Suprapubic skin (tissue), 3 donors: ENCODE measurements around the gene CDK1.
A peak's percentile ranks its signal among the peaks of the same experiment; 100 is the strongest.

Source experiments
- EP300 ChIP-seq: sonication (generic); formaldehyde crosslinking; IDR thresholded peaks from one replicate; pipeline ENCODE4 v1.6.1; 2017; ENCODE audit warnings: antibody characterized with exemption
- TF ChIP-seq, protein P1 (sequence below), 2 donors: fragments of 200-600 bp in 1 of 2; fragments of 450-650 bp in 1 of 2; sonication (generic) in 1 of 2; IDR thresholded peaks; one replicate each; pipeline ENCODE4 v1.5.1; 2016 to 2019; ENCODE audit warnings: antibody characterized with exemption in 2 of 2, mild to moderate bottlenecking in 1 of 2, moderate library complexity in 1 of 2

DNA sequence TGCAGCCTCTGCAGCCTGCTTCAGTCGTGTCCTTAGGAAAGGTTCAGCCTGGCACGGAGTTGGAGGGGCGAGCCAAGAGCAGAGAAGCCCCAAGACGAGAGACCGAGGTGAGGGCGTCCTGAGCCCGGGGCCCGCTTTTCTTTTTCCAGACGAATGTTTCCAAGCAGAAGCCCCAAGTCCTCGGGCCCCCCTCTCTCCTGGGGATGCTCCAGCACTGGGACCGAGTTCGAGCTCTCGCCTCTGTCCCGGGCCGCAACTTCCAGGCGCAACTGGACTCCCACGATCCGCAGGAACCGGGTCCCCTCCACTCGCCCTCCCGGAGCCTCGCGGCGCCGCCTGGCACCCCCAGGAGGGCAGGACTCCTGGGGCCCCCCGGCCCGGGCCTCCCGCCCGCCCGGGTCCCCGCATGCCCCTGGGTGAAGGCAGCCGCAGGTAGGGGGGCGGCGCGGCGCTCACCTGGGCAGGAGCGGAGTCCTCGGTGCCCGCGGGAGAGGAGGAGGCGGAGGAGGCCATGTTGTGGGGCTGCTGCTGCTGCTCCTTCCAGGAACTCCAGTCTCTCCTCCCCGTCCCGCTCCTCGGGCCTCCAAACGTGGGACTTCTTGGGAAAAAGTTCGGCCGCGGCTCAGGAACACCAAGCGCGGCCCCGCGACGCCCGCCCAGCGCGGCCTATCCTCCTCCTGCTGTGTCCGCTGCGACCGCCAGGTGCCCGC, 45.3 kb upstream of the CDK1 start:
- TF ChIP-seq, protein P1, sequence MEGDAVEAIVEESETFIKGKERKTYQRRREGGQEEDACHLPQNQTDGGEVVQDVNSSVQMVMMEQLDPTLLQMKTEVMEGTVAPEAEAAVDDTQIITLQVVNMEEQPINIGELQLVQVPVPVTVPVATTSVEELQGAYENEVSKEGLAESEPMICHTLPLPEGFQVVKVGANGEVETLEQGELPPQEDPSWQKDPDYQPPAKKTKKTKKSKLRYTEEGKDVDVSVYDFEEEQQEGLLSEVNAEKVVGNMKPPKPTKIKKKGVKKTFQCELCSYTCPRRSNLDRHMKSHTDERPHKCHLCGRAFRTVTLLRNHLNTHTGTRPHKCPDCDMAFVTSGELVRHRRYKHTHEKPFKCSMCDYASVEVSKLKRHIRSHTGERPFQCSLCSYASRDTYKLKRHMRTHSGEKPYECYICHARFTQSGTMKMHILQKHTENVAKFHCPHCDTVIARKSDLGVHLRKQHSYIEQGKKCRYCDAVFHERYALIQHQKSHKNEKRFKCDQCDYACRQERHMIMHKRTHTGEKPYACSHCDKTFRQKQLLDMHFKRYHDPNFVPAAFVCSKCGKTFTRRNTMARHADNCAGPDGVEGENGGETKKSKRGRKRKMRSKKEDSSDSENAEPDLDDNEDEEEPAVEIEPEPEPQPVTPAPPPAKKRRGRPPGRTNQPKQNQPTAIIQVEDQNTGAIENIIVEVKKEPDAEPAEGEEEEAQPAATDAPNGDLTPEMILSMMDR (IDR thresholded peaks at IDR 0.05) = peak; percentile 29 to 66
- TF ChIP-seq EP300 = no peak
